HG03139 (cell line): ENCODE measurements around the gene LUC7L2.
"Not testable (repeated sequence)": the region's sequence is repeated elsewhere in the genome, so short reads cannot be mapped to it uniquely, and the experiment has no call there.

Experiments
- ATAC-seq: cut with Tn5 transposase; IDR thresholded peaks from one replicate; pipeline ENCODE4 v1.9.1; 2021; ENCODE audit not compliant: unreplicated experiment

The LUC7L2 gene

GRCh38 chr7:139441961-139442360 lies 82.3 kb downstream of the LUC7L2 start:
- ATAC-seq, result no peak

- ATAC-seq, result no peak
Measured at GRCh38 chr7:139446051-139446890, 86.6 kb downstream of the LUC7L2 start.

GRCh38 chr7:139450851-139451250 lies 91.2 kb downstream of the LUC7L2 start:
- no peak for ATAC-seq

GRCh38 chr7:139451638-139452037 lies 91.9 kb downstream of the LUC7L2 start:
- ATAC-seq, result no peak

GRCh38 chr7:139452958-139453672 lies 93.4 kb downstream of the LUC7L2 start:
- no peak for ATAC-seq

GRCh38 chr7:139453673-139454321 lies 94.1 kb downstream of the LUC7L2 start:
- no peak for ATAC-seq

GRCh38 chr7:139455789-139456188 lies 96.1 kb downstream of the LUC7L2 start:
- no peak for ATAC-seq

- ATAC-seq, result no peak
Measured at GRCh38 chr7:139456511-139456910, 96.8 kb downstream of the LUC7L2 start.

GRCh38 chr7:139457153-139457946 lies 97.7 kb downstream of the LUC7L2 start:
- ATAC-seq, result no peak

- not testable (repeated sequence) for ATAC-seq
Measured at GRCh38 chr7:139463421-139463820, 103.7 kb downstream of the LUC7L2 start.

GRCh38 chr7:139464511-139464910 lies 104.8 kb downstream of the LUC7L2 start:
- ATAC-seq, result not testable (repeated sequence)

GRCh38 chr7:139465072-139465471 lies 105.4 kb downstream of the LUC7L2 start:
- ATAC-seq, result not testable (repeated sequence)

- not testable (repeated sequence) for ATAC-seq
Measured at GRCh38 chr7:139467729-139468128, 108.0 kb downstream of the LUC7L2 start.

GRCh38 chr7:139468281-139468680 lies 108.6 kb downstream of the LUC7L2 start:
- ATAC-seq, result not testable (repeated sequence)

GRCh38 chr7:139471740-139472353 lies 112.2 kb downstream of the LUC7L2 start:
- ATAC-seq, result no peak
